CD4-positive, alpha-beta T cell treated with Interleukin-15 for 4 hours (primary cell): ENCODE data around the gene MT1F.

Experiments used
- DNase-seq: peaks from one replicate; pipeline ENCODE4 v3.0.0-alpha.2; 2020; ENCODE audit warnings: low spot score

Gene MT1F

GRCh38 chr16:56700195-56700594 is 42.4 kb downstream of the MT1F start:
- no peak for DNase-seq

- DNase-seq = no peak
These were observed 42.9 kb downstream of the MT1F start for GRCh38 chr16:56700631-56701030.

GRCh38 chr16:56701534-56701933 is 43.8 kb downstream of the MT1F start:
- no peak for DNase-seq

- no peak for DNase-seq
These were observed 45.1 kb downstream of the MT1F start for GRCh38 chr16:56702836-56703235.
